GM12874 (cell line): ENCODE results near the gene STT3B.

Experiments used
- TF ChIP-seq, protein P1 (sequence below): IDR thresholded peaks from 2 replicates; pipeline ENCODE4 v1.5.1; 2011; ENCODE audit warnings: low read depth, mild to moderate bottlenecking, control low read depth, low read length, moderate library complexity; ENCODE audit not compliant: insufficient read depth

STT3B gene

DNA sequence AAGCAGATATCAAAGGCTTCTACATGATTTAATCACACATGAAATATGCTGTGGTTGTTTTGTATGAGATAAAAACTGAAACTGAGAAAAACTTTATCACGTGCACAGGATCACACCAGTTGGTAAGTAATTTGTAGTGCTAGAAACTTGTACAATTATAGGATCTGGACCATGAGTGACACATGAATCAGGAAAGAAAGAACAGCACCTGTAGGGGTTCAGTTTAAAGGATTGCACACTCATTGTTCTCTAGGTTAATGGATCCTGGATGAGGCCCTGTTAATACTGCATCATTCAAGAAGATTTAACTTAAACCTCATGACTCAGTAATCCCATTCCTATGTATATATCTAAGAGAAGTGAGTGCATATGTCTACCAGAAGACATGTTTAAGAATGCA, 87.9 kb downstream of the STT3B start:
- TF ChIP-seq, protein P1, sequence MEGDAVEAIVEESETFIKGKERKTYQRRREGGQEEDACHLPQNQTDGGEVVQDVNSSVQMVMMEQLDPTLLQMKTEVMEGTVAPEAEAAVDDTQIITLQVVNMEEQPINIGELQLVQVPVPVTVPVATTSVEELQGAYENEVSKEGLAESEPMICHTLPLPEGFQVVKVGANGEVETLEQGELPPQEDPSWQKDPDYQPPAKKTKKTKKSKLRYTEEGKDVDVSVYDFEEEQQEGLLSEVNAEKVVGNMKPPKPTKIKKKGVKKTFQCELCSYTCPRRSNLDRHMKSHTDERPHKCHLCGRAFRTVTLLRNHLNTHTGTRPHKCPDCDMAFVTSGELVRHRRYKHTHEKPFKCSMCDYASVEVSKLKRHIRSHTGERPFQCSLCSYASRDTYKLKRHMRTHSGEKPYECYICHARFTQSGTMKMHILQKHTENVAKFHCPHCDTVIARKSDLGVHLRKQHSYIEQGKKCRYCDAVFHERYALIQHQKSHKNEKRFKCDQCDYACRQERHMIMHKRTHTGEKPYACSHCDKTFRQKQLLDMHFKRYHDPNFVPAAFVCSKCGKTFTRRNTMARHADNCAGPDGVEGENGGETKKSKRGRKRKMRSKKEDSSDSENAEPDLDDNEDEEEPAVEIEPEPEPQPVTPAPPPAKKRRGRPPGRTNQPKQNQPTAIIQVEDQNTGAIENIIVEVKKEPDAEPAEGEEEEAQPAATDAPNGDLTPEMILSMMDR = no peak

DNA sequence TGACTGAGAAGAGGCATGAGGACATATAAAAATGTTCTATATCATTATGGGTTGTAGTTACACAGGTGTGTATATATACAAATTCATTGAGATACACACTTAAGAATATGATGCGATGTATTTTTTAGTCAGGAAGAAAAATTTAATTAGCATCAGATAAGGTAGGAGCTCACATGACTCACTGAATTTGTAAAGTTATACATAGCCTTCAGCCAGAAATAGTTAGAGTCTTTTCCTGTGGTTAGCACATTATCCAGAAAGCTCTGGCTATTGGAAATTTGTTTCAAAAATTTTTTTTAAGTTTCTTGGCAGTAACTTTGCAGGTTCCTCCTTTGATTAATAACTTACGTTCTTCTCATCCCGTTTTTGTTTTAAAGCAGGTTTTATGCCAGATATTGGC, 88.6 kb downstream of the STT3B start:
- TF ChIP-seq, protein P1 = no peak

DNA sequence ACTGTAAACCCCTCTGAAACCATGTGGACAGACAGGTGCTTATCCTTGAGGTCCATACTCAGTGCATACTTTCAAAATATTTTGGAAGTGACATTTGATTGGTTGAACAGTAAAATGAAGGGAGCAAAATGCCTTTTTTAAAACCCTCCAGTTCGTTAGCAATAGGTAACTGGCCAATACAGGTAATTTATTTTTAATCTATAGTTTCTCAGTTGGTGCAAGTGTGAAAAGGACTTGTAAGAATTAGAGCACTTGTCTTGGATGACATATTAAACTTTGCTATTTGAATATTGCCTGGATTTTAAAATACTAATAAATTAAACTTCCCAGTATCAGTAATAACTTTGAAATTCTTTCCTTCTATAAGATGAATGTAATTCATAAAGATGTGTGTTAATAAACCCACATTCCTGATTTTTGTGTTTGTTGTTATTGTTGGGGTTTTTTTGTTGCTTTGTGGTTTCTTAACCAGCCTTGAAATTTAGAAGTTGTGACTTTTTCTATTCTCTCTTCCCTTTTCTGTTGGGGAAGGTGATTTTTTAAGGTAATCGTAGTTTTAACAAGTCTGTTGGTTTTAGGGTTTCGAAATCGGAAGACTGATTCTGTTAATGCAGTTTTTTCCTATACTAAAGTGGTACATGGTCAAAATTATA, 90.0 kb downstream of the STT3B start:
- TF ChIP-seq, protein P1 = no peak

DNA sequence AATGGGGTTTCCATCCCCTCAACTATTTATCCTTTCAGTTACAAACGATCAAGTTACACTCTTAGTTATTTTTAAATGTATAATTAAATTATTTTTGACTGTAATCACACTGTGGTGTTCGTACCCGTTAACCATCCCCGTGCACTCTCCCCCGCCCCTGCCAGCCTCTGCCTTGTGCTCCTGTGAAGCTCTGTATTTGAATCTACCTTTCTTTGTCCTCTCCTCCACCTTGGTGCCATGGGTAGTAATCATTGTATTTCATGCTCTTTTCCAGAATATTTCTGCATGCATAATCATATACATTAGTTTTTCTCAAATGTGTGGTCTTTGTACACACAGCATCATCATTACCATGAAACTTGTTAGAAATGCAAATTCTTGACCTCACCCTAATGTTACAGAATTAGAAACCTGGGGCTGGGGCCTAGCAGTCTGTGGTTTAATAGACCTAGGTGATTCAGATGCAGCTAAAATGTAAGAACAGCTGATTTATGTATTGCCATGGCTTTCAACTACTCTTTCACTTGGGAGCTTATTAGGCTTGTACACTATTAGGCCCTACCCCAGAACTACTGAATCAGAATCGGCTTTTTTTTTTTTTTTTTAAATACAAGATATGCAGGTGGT, 91.5 kb downstream of the STT3B start:
- TF ChIP-seq, protein P1 = no peak

DNA sequence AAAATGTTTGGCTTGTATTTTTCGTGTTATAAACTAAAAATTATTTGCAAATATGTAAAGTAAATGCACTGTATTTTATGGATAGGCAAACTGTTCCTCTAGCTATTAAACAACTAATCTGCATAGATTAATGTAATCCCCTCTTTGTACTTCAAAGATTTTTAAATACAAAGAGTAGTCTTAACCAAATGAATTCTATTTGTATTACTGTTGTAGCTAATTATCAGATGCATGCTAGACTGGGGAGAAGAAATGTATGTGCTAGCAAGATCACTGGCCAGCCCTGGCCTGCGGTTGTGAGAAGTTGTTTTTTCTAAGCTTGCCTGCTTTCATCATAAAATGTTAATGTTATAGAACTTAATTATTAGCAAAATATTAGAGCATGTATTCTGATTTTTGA, 92.6 kb downstream of the STT3B start:
- TF ChIP-seq, protein P1 = no peak

DNA sequence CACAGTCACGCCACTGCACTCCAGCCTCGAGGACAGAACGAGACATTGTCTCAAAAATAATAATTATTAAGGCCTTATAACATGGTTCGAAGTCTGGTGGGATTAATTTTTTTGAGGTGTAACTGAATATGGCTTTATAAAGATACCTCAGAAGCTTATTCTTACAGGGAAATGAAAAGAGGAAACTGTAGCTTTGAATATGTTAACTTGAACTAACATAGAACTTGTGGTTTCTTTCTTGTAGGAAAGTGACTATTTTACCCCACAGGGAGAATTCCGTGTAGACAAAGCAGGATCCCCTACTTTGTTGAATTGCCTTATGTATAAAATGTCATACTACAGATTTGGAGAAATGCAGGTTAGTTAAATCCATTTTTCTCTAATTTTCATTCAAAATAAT, 96.3 kb downstream of the STT3B start:
- TF ChIP-seq, protein P1 = no peak

DNA sequence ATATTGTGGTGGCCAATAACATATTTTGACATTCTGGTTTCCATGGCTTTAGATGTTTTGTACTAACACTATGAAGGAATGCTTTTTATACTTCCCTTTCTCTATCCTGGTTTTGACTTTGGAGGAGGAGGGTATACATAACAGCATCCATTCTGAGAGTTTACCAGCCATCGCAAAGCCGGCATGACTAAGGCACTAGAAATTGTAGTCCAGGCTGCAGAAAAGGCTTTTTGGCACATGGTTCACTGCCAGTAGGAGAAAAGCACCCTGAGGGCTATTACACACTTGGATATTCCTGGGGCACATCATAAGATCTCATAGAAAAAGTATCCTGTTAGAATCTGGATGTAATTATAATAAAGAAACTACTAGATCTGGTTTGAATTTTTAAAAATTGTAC, 101.8 kb downstream of the STT3B start:
- TF ChIP-seq, protein P1 = no peak
